Common myeloid progenitor, CD34-positive (primary cell): Measurements from ENCODE around the gene EGFR.

ENCODE experiments used
- CTCF ChIA-PET: fragments of 350-600 bp; sonication (Branson Sonifier 250); formaldehyde crosslinking; loops from one replicate; lab custom pipeline; 2021; ENCODE audit warnings: antibody characterized with exemption; lab: Charles Lee
- POLR2A ChIA-PET: fragments of 350-600 bp; sonication (Branson Sonifier 250); formaldehyde crosslinking; loops from one replicate; lab custom pipeline; 2021; ENCODE audit warnings: antibody characterized with exemption; lab: Charles Lee
- DNase-seq, 3 donors: peaks; one replicate each; pipeline versions ENCODE4 v3.0.0 to v3.0.0-alpha.2; 2013
- H3K27ac ChIP-seq, 2 experiments: 1 replicate in 1 of 2; 2 replicates in 1 of 2; pipeline ENCODE4 v1.7.0; 2013; ENCODE audit warnings: inconsistent platforms in 2 of 2, low read length in 2 of 2, mild to moderate bottlenecking in 2 of 2, low read depth in 1 of 2, moderate library complexity in 1 of 2; ENCODE audit not compliant: severe bottlenecking in 2 of 2, insufficient read depth in 1 of 2, poor library complexity in 1 of 2
- H3K27me3 ChIP-seq, 5 experiments: replicated peaks in 2 of 5; 1 replicate in 3 of 5; 2 replicates in 2 of 5; pipeline versions ENCODE4 v1.6.1 to v1.7.0; 2013; ENCODE audit warnings: low read length in 4 of 5, mild to moderate bottlenecking in 2 of 5, moderate library complexity in 2 of 5, inconsistent platforms in 1 of 5; ENCODE audit not compliant: insufficient read depth in 5 of 5, control insufficient read depth in 4 of 5
- H3K36me3 ChIP-seq, 4 experiments: 1 replicate in 2 of 4; 2 replicates in 2 of 4; pipeline versions ENCODE4 v1.6.1 to v1.7.0; 2013; ENCODE audit warnings: low read length in 3 of 4, control low read depth in 1 of 4, mild to moderate bottlenecking in 1 of 4; ENCODE audit not compliant: control insufficient read depth in 4 of 4, insufficient read depth in 4 of 4
- H3K4me1 ChIP-seq, 4 experiments: 1 replicate in 3 of 4; 2 replicates in 1 of 4; pipeline versions ENCODE4 v1.6.1 to v1.7.1; 2013; ENCODE audit warnings: low read length in 3 of 4, mild to moderate bottlenecking in 3 of 4, control low read depth in 1 of 4, inconsistent platforms in 1 of 4, moderate library complexity in 1 of 4; ENCODE audit not compliant: control insufficient read depth in 4 of 4, insufficient read depth in 4 of 4; ENCODE audit errors: control extremely low read depth in 1 of 4
- H3K4me3 ChIP-seq, 7 experiments: 1 replicate in 4 of 7; 2 replicates in 3 of 7; pipeline versions ENCODE4 v1.5.1 to v1.7.0; 2013; ENCODE audit warnings: mild to moderate bottlenecking in 7 of 7, low read length in 6 of 7, moderate library complexity in 6 of 7, inconsistent platforms in 2 of 7, low read depth in 2 of 7, control low read depth in 1 of 7; ENCODE audit not compliant: insufficient read depth in 4 of 7, control insufficient read depth in 1 of 7; ENCODE audit errors: extremely low read depth in 1 of 7
- H3K9me3 ChIP-seq, 5 experiments: 1 replicate in 4 of 5; 2 replicates in 1 of 5; pipeline versions ENCODE4 v1.6.1 to v1.7.1; 2013; ENCODE audit warnings: low read length in 4 of 5, mild to moderate bottlenecking in 2 of 5, inconsistent platforms in 1 of 5, low read depth in 1 of 5, moderate library complexity in 1 of 5; ENCODE audit not compliant: control insufficient read depth in 4 of 5, insufficient read depth in 2 of 5; ENCODE audit errors: control extremely low read depth in 1 of 5
- WGBS: methylation state at CpG from one replicate; pipeline ENCODE4 v1.1.5; 2013; ENCODE audit not compliant: insufficient coverage; 5-methylcytosine and 5-hydroxymethylcytosine counted together

Gene EGFR

GRCh38 chr7:55133630-55134358 lies 115.0 kb downstream of the EGFR start:
- ChIA-PET CTCF (no interaction called here), POLR2A (no interaction called here)
- Histone ChIP-seq H3K36me3 (no peaks in the 10 kb centered on the region), H3K27me3 (peaks cover 0 to 7% (median 2%) of the 10 kb centered on the region in 5 experiments), H3K27ac (no peak overlapping the region), H3K4me1 (no peaks in the 10 kb centered on the region), H3K4me3 (no peak overlapping the region), H3K9me3 (peaks cover 0 to under 1% (median 0%) of the 10 kb centered on the region in 5 experiments)
- WGBS = 77% methylated on average over 14 of the region's 16 CpGs
- DNase-seq = no peak

- peaks cover 0 to 7% (median 2%) of the 10 kb centered on the region in 5 experiments for H3K27me3 ChIP-seq
- H3K4me1 ChIP-seq = no peaks in the 10 kb centered on the region
- DNase-seq = no peak
- H3K9me3 ChIP-seq = peaks cover 0 to 2% (median 0%) of the 10 kb centered on the region in 5 experiments
- 100% methylated on average over 1 of the region's 4 CpGs for WGBS
- no peaks in the 10 kb centered on the region for H3K36me3 ChIP-seq
- CTCF ChIA-PET = no interaction called here
- POLR2A ChIA-PET = no interaction called here
- H3K4me3 ChIP-seq = no peak overlapping the region
- no peak overlapping the region for H3K27ac ChIP-seq
Observed at GRCh38 chr7:55134359-55134725, 115.5 kb downstream of the EGFR start.

DNA sequence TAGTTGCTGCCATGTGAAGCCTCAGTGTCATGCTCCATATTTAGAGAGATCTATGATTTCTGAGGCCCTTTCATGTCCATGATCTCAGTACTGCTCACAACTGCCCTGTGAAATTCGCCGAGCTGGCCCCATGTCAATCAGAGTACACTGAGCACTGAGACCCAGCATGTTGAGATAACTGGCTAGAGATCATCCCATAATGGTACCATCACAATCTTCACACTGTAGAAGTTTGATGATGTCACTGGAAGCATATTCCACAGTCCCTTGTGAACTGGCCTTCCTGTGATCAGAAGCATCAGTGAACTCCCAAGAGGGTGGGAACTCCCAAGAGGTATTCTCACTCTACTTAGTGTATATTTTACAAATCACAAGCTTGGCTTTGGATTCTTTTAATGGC lies 116.0 kb downstream of the EGFR start:
- no peak for DNase-seq
- H3K36me3 ChIP-seq = no peaks in the 10 kb centered on the region
- no peak overlapping the region for H3K27ac ChIP-seq
- WGBS = 94% methylated on average over 2 of the region's 2 CpGs
- no peak overlapping the region for H3K4me3 ChIP-seq
- ChIA-PET CTCF (no interaction called here), POLR2A (no interaction called here)
- no peaks in the 10 kb centered on the region for H3K4me1 ChIP-seq
- peaks cover 0 to 7% (median 2%) of the 10 kb centered on the region in 5 experiments for H3K27me3 ChIP-seq
- peaks cover 0 to 2% (median 0%) of the 10 kb centered on the region in 5 experiments for H3K9me3 ChIP-seq

- Histone ChIP-seq H3K4me1 (no peaks in the 10 kb centered on the region), H3K27ac (no peak overlapping the region), H3K4me3 (no peak overlapping the region), H3K9me3 (peaks cover 0 to 2% (median 0%) of the 10 kb centered on the region in 5 experiments), H3K36me3 (no peaks in the 10 kb centered on the region), H3K27me3 (peaks cover 0 to 3% (median 2%) of the 10 kb centered on the region in 5 experiments)
- DNase-seq = no peak
- POLR2A ChIA-PET = no interaction called here
- CTCF ChIA-PET = no interaction called here
Observed at GRCh38 chr7:55135462-55135861, 116.6 kb downstream of the EGFR start.

DNA sequence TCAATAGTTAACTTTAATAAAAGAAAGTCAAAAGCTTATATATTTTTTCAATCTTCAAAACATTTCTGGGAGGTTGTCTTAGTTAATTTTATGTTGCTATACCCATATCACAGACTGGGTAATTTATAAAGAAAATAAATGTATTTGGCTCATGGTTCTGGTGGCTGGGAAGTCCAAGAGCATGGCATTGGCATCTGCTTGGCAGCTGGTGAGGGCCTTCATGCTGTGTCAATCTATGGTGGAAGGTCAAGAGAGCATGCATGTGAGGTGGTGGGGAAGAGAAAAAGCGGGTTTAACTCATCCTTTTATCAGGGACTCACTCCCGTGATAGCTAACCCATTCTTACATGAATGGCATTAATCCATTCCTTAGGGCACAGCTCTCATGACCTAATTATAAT lies 119.8 kb downstream of the EGFR start:
- Histone ChIP-seq H3K36me3 (no peaks in the 10 kb centered on the region), H3K27me3 (peaks cover 0 to 5% (median 0%) of the 10 kb centered on the region in 5 experiments), H3K4me3 (no peak overlapping the region), H3K4me1 (no peaks in the 10 kb centered on the region), H3K27ac (no peak overlapping the region), H3K9me3 (peaks cover 0 to 2% (median 0%) of the 10 kb centered on the region in 5 experiments)
- 100% methylated on average over 2 of the region's 2 CpGs for WGBS
- POLR2A ChIA-PET = no interaction called here
- CTCF ChIA-PET = no interaction called here
- DNase-seq = no peak

GRCh38 chr7:55140221-55140940 lies 121.6 kb downstream of the EGFR start:
- no peak overlapping the region for H3K27ac ChIP-seq
- DNase-seq = no peak
- H3K9me3 ChIP-seq = peaks cover 0 to 2% (median 0%) of the 10 kb centered on the region in 5 experiments
- WGBS = 84% methylated on average over 5 of the region's 8 CpGs
- H3K4me1 ChIP-seq = no peaks in the 10 kb centered on the region
- H3K36me3 ChIP-seq = no peaks in the 10 kb centered on the region
- ChIA-PET CTCF (no interaction called here), POLR2A (no interaction called here)
- peaks cover 0 to 9% (median 0%) of the 10 kb centered on the region in 5 experiments for H3K27me3 ChIP-seq
- no peak overlapping the region for H3K4me3 ChIP-seq

GRCh38 chr7:55140941-55141278 lies 122.1 kb downstream of the EGFR start:
- Histone ChIP-seq H3K27ac (no peak overlapping the region), H3K4me3 (no peak overlapping the region), H3K36me3 (no peaks in the 10 kb centered on the region), H3K27me3 (peaks cover 0 to 9% (median 0%) of the 10 kb centered on the region in 5 experiments), H3K9me3 (peaks cover 0 to 2% (median 0%) of the 10 kb centered on the region in 5 experiments), H3K4me1 (no peaks in the 10 kb centered on the region)
- ChIA-PET CTCF (no interaction called here), POLR2A (no interaction called here)
- no peak for DNase-seq
